HG03095 (cell line): ENCODE measurements around the gene GUF1.

ENCODE experiments used
- ATAC-seq: cut with Tn5 transposase; IDR thresholded peaks from one replicate; pipeline ENCODE4 v1.9.1; 2021; ENCODE audit warnings: moderate library complexity; ENCODE audit not compliant: unreplicated experiment

The GUF1 gene, protein sequence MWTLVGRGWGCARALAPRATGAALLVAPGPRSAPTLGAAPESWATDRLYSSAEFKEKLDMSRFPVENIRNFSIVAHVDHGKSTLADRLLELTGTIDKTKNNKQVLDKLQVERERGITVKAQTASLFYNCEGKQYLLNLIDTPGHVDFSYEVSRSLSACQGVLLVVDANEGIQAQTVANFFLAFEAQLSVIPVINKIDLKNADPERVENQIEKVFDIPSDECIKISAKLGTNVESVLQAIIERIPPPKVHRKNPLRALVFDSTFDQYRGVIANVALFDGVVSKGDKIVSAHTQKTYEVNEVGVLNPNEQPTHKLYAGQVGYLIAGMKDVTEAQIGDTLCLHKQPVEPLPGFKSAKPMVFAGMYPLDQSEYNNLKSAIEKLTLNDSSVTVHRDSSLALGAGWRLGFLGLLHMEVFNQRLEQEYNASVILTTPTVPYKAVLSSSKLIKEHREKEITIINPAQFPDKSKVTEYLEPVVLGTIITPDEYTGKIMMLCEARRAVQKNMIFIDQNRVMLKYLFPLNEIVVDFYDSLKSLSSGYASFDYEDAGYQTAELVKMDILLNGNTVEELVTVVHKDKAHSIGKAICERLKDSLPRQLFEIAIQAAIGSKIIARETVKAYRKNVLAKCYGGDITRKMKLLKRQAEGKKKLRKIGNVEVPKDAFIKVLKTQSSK

GRCh38 chr4:44678094-44679041 is at the start of gene GUF1:
TSS of gene GUF1 (plus strand) at chr4:44678420. CDS start at chr4:44678623, 203 bp downstream.
- peak; percentile 97 for ATAC-seq

GRCh38 chr4:44629280-44629866 is 48.8 kb upstream of the GUF1 start:
- ATAC-seq, result peak; percentile 99

- ATAC-seq, result no peak
Observed at GRCh38 chr4:44632089-44632488, 46.1 kb upstream of the GUF1 start.

GRCh38 chr4:44632733-44633132 is 45.5 kb upstream of the GUF1 start:
- no peak for ATAC-seq

DNA sequence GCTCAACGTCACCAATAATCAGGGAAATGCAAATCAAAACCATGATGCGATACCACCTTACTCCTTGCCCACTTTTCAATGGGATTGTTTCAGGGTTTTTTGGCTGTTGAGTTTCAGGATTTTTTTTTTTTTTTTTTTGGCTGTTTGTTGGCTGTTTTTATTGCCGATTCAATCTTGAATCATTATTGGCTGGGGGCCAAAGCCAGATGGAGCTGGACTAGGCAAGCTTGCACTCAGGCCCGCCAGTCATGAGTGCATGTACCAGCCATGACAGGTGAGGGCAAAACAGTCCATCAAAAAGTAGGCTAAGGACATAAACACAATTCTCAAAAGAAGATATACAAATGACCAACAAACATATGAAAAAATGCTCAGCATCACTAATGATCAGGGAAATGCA is 40.1 kb upstream of the GUF1 start:
- ATAC-seq, result no peak

- ATAC-seq, result no peak
Observed at GRCh38 chr4:44646151-44646550, 32.1 kb upstream of the GUF1 start.

DNA sequence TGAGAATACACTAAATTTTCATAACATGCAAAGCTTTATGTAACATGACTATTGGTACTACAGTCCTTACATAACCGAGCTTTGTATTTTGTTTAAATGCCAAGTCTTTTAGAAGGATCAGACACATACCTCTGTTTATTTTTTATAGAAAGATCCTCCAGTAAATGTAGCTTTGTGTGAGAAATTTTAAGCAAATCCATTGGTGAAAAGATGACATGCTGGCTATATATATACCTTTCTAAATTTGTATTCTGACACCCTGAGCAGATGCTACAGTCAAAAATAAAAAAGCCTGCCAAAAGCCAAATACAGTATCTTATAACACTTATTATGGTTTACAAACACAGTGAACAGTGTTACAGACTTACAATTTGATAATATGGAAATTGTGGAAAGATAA is 26.8 kb upstream of the GUF1 start, which contains the start of gene YIPF7:
Gene YIPF7, minus strand, starts transcription at position 201 of the 400 bp plus-strand sequence. CDS start 1,525 bp downstream, outside the sequence.
- no peak for ATAC-seq

- ATAC-seq, result no peak
Observed at GRCh38 chr4:44652002-44652401, 26.2 kb upstream of the GUF1 start.

- no peak for ATAC-seq
Observed at GRCh38 chr4:44660396-44660795, 17.8 kb upstream of the GUF1 start.

DNA sequence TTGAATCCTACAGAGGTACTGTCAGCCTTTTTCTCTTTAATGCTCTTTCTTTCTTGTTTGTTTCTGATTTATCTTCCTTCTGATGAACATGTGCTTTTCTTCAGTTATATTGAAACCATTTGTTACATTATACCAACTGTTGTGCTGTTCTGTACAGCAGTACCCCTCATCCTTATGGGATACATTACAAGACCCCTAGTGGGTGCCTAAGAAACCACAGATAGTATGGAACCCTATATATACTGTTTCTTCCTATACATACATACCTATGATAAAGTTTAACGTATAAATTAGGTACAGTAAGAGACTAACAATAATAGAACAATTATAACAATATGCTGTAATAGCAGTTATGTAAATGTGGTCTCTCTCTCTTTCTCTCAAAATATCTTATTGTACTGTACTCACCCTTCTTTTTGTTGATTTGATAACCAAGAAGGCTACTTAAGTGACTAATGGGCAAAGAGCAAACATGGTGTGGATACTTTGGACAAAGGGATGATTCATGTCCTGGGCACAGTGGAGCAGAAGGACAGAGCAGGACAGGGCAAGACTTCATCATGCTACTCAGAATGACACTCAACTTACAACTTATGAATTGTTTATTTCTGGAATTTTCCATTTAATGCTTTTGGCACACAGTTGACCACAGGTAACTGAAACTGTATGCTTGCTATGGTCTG is 16.1 kb upstream of the GUF1 start:
- ATAC-seq, result no peak

DNA sequence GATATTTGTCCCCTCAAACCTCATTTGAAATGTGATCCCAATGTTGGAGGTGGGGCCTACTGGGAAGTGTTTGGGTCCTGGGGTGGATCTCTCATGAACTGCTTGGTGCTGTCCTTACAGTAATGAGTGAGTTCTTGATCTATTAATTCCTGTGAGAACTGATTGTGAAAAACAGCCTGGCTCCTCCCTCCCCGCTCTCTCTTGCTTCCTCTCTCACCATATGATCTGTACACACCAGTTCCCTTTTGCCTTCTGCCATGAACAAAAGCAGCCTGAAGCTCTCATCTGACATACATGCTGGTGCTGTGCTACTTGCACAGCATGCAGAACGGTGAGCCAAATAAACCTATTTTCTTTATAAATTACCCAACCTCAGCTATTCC is 15.6 kb upstream of the GUF1 start:
- peak; percentile 80 for ATAC-seq

DNA sequence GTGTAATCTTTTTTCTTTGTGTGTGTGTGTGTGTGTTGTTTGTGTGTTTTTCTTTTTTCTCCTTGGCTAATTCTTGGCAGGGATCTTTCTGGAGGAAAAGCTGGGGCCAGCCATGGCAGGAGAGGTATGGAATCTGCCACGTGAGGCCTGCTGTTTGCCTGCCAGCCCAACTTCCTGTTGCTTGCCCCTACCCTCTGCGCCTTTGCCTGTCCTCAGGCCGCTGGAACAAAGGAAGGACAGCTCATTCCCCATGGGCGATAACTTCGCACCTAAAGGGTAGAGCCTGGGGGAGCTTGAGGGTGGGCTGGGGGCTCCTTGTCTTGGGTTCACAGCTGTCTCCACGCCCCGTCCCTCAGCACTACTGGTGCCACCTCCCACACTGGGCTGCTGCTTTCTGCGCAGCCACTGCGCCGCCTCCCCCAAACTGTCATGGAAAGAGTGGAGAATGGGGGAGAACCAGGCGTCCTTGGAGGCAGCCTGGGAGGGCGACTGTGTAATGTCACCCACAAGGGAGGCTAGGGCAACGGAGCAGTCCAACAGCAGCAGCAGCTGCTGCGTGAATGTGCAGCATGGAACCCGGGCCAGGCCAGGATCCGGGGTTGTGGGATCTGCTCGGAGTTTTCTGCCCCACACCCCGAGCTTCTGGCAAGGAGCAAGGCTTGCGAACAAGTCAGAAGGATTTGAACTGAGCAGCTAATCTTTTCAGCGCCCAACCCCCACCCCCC is 14.5 kb upstream of the GUF1 start:
- ATAC-seq, result no peak

DNA sequence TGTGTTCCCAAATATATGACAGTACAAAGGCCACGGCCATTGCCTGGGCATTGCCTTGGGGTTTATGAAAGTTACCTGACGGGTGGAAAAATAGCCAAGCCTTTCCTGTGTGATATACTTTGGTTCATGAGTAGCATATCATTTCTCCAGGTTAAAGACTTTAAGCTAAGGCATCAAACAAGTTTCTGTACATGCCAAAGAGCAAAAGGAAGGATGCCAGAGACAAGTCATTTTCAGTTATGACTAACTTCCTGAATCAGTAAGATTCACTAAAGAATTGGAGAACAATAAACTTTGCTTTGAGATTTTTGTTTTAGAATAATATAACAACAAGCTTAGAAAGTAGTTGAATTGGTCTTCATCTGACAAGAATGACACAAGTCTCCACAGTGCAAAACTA is 9.7 kb upstream of the GUF1 start:
- ATAC-seq, result no peak

DNA sequence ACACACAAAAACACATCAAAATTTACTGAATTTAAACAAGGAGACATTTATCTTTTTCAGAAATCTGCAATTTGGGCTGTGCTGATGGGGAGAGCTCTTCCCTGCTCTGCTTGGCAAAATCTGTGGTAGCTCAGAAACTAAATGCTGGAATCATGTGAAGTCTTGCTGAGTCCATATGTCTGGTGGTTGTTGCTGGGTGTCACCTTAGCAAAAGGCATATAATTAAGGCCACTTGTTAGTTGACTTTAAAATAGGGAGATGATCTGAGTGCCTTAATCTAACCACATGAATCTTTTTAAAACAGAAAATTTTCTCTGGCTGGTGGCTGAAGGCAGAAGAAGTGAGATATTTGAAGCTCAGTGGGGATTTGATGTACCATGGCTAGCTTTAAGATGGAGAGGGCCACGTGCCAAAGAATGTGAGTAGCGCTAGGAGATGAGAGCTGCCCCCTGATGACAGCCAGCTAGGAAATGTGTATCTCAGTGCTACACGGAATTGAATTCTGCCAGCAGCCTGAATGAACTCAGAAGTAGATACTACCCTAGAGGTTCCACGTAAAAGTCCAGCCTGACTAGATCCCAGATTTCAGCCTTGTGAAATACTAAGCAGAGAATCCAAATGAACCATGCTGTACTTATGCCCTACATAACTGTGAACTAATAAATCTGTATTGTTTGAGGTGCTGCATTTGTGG is 7.6 kb upstream of the GUF1 start:
- ATAC-seq, result no peak

- no peak for ATAC-seq
Observed at GRCh38 chr4:44671636-44672035, 6.6 kb upstream of the GUF1 start.

DNA sequence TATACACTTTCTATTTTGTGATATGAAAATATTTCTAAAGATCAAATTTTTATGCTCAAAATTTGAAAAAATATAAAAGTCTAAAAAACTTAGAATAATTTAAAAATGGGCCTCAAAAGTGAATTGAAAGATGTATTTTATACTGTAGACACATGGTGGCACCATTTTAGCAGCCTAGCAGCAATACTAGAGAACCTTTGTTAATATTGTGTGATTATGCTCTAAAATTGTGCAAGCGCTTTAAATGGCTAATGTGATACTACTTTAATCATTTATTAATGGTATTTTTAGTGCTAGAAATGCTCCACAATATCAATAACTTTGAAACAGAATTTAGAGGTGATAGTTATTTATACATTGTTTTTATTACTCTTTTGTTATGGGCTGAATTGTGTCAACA is 3.7 kb upstream of the GUF1 start:
- no peak for ATAC-seq

GRCh38 chr4:44675366-44675765 is 2.9 kb upstream of the GUF1 start:
- ATAC-seq, result no peak

- ATAC-seq, result peak; percentile 5
Observed at GRCh38 chr4:44679060-44679459, 840 bp downstream of the GUF1 start.

GRCh38 chr4:44684648-44685047 is 6.4 kb downstream of the GUF1 start:
- no peak for ATAC-seq
